ENCODE data around the gene SRRT. TPM values are rescaled to one million over a fixed set of nuclear protein-coding genes. Genes with fewer than 3 reads are reported as not detected.

The SRRT gene
- total RNA-seq, 1 donor from 2014 or later = 302 TPM

GRCh38 chr7:100827330-100828226, 47.3 kb upstream of the SRRT start, which contains the start of gene EPHB4:
EPHB4 (minus strand) TSS chr7:100827523; CDS start chr7:100827030, 493 bp downstream.
- Mint-ChIP-seq H3K4me1 (ENCODE audit: low read depth) (peaks cover 37% of the 10 kb centered on the region), H3K27me3 (no peaks in the 10 kb centered on the region)

GRCh38 chr7:100829150-100829716, 45.7 kb upstream of the SRRT start:
- Mint-ChIP-seq H3K36me3 (ENCODE audit: insufficient read depth) (peaks cover 2% of the 10 kb centered on the region), H3K4me3 (ENCODE audit: low read depth) (peak overlapping the region; percentile 94), H3K4me1 (ENCODE audit: low read depth) (peaks cover 40% of the 10 kb centered on the region), H3K27me3 (no peaks in the 10 kb centered on the region), H3K27ac (peak overlapping the region; percentile 89), H3K9me3 (ENCODE audit: low read depth) (no peaks in the 10 kb centered on the region)
- DNase-seq (ENCODE audit: low spot score, unreplicated experiment) = no peak
- TF ChIP-seq, protein P1, sequence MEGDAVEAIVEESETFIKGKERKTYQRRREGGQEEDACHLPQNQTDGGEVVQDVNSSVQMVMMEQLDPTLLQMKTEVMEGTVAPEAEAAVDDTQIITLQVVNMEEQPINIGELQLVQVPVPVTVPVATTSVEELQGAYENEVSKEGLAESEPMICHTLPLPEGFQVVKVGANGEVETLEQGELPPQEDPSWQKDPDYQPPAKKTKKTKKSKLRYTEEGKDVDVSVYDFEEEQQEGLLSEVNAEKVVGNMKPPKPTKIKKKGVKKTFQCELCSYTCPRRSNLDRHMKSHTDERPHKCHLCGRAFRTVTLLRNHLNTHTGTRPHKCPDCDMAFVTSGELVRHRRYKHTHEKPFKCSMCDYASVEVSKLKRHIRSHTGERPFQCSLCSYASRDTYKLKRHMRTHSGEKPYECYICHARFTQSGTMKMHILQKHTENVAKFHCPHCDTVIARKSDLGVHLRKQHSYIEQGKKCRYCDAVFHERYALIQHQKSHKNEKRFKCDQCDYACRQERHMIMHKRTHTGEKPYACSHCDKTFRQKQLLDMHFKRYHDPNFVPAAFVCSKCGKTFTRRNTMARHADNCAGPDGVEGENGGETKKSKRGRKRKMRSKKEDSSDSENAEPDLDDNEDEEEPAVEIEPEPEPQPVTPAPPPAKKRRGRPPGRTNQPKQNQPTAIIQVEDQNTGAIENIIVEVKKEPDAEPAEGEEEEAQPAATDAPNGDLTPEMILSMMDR (IDR thresholded peaks at IDR 0.05; ENCODE audit: unreplicated experiment) = no peak

More at GRCh38 chr7:100827330-100828226, 47.3 kb upstream of the SRRT start, which contains the start of gene EPHB4:
- H3K36me3 Mint-ChIP-seq (ENCODE audit: insufficient read depth) = peaks cover 3% of the 10 kb centered on the region
- no peaks in the 10 kb centered on the region for H3K9me3 Mint-ChIP-seq (ENCODE audit: low read depth)
- TF ChIP-seq, protein P1 (IDR thresholded peaks at IDR 0.05; ENCODE audit: unreplicated experiment) = peak; percentile 64
- H3K27ac Mint-ChIP-seq = peak within 1 kb of the TSS; percentile 99
- peak; percentile 84 for DNase-seq (ENCODE audit: low spot score, unreplicated experiment)
- peak within 1 kb of the TSS; percentile 99 for H3K4me3 Mint-ChIP-seq (ENCODE audit: low read depth)

DNA sequence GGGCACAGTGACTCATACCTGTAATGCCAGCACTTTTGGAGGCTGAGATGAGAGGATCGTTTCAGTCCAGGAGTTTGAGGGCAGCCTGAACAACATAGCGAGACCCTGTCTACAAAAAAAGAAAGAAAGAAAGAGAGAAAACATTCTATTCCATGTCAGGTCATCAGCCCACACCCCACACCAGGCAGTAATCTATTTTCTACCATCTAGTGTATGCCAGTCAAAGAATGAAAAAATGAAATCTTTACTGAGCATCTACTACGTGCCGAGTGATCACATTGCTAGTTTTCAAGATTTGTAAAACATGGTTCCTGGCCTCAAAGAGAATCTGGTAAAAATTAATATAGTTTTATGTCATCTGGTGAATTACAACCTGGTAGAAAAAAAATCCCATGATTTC, 44.5 kb upstream of the SRRT start:
- TF ChIP-seq, protein P1 (IDR thresholded peaks at IDR 0.05; ENCODE audit: unreplicated experiment) = no peak
- Mint-ChIP-seq H3K9me3 (ENCODE audit: low read depth) (no peaks in the 10 kb centered on the region), H3K27me3 (no peaks in the 10 kb centered on the region), H3K36me3 (ENCODE audit: insufficient read depth) (peaks cover 1% of the 10 kb centered on the region), H3K4me3 (ENCODE audit: low read depth) (no peak overlapping the region), H3K27ac (peak overlapping the region; percentile 89), H3K4me1 (ENCODE audit: low read depth) (peaks cover 34% of the 10 kb centered on the region)
- no peak for DNase-seq (ENCODE audit: low spot score, unreplicated experiment)

DNA sequence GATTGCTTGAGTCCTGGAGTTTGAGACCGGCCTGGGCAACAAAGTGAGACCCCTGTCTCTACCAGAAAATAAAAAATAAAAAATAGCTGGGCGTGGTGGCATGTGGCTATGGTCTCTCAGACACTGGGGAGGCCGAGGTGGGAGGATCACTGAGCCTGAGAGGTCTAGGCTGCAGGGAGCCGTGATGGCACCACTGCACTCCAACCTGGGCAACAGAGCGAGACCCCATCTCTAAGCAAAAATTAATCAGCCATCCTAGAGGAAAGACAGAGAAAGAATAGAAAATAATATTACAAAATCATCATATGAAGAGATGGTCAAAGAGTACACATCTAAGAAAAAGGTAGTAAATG, 42.6 kb upstream of the SRRT start:
- no peak overlapping the region for H3K4me3 Mint-ChIP-seq (ENCODE audit: low read depth)
- no peak for DNase-seq (ENCODE audit: low spot score, unreplicated experiment)
- no peaks in the 10 kb centered on the region for H3K36me3 Mint-ChIP-seq (ENCODE audit: insufficient read depth)
- no peaks in the 10 kb centered on the region for H3K9me3 Mint-ChIP-seq (ENCODE audit: low read depth)
- peak overlapping the region; percentile 89 for H3K27ac Mint-ChIP-seq
- TF ChIP-seq, protein P1 (IDR thresholded peaks at IDR 0.05; ENCODE audit: unreplicated experiment) = no peak
- no peaks in the 10 kb centered on the region for H3K27me3 Mint-ChIP-seq
- H3K4me1 Mint-ChIP-seq (ENCODE audit: low read depth) = peaks cover 42% of the 10 kb centered on the region

- H3K4me3 Mint-ChIP-seq (ENCODE audit: low read depth) = peak overlapping the region; percentile 24
- DNase-seq (ENCODE audit: low spot score, unreplicated experiment) = no peak
- TF ChIP-seq, protein P1 (IDR thresholded peaks at IDR 0.05; ENCODE audit: unreplicated experiment) = no peak
- H3K4me1 Mint-ChIP-seq (ENCODE audit: low read depth) = peaks cover 39% of the 10 kb centered on the region
- no peaks in the 10 kb centered on the region for H3K36me3 Mint-ChIP-seq (ENCODE audit: insufficient read depth)
- H3K27me3 Mint-ChIP-seq = no peaks in the 10 kb centered on the region
- no peaks in the 10 kb centered on the region for H3K9me3 Mint-ChIP-seq (ENCODE audit: low read depth)
- H3K27ac Mint-ChIP-seq = peak overlapping the region; percentile 95
Measured at GRCh38 chr7:100835903-100836811, 38.7 kb upstream of the SRRT start.

All from progenitor cell of endocrine pancreas (in vitro differentiated cells).